UCSD-AML1 (cell line): Measurements from ENCODE around the gene AP3D1.

ENCODE experiments used
- DNase-seq: peaks from one replicate; lab custom pipeline; 2025; ENCODE audit not compliant: unreplicated experiment; lab: John Stamatoyannopoulos, UW

The AP3D1 gene

DNA sequence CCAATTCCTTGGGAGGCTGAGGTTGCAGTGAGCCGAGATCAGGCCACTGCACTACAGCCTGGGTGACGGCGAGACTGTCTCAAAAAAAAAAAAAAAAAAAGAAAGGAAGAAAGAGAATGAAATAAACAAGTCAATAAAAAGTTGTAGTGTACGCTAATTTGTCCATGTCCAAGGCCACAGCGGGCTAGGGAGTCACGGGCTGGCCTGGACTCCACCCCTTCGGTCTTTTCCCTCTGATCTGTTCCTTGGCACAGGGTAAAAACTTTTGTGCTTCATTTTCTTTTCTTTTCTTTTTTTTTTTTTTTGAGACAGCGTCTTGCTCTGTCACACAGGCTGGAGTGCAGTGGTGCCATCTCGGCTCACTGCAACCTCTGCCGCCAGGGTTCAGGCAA is 80.9 kb downstream of the AP3D1 start:
- DNase-seq: no peak

GRCh38 chr19:2064788-2065524 is 86.4 kb downstream of the AP3D1 start:
- DNase-seq: no peak

- DNase-seq: no peak
These were observed 87.0 kb downstream of the AP3D1 start for GRCh38 chr19:2064395-2064787.

GRCh38 chr19:2063824-2064223 is 87.5 kb downstream of the AP3D1 start:
- DNase-seq: no peak

DNA sequence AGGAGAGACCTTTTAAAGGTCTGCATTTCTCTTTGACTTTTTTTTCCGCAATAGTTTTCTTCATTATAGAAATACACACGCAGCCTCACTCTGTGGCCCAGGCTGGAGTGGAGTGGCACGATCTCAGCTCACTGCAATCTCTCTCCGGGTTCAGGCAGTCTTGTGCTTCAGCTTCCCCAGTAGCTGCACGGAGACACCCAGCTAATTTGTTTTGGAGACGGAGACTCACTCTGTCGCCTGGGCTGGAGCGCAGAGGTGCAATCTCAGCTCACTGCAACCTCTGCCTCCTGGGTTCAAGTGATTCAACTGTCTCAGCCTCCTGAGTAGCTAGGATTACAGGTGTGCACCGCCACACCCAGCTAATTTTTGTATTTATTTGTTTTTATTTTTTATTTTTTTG is 88.6 kb downstream of the AP3D1 start:
- DNase-seq: no peak

DNA sequence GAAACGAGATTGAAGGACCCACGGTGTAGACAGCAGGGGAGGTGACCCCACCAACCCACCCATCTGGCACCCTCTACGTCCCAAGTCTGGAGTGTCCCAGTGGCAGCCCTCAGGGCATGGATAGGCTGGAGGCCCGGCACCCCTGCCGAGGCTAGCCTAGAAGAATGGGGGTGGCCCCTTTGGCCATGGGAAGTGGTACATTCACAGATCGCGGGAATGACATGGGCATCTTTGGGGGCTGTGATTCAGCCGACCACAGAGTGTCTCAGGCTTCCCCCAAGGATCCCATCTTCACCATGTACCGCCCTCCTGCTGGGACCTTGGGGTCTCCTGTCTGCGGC is 89.0 kb downstream of the AP3D1 start:
- DNase-seq: no peak

GRCh38 chr19:2061495-2062388 is 89.6 kb downstream of the AP3D1 start:
- peak; percentile 99 for DNase-seq

- no peak for DNase-seq
These were observed 90.4 kb downstream of the AP3D1 start for GRCh38 chr19:2060884-2061494.

- DNase-seq: peak; percentile 40
These were observed 91.8 kb downstream of the AP3D1 start for GRCh38 chr19:2059422-2060201.

DNA sequence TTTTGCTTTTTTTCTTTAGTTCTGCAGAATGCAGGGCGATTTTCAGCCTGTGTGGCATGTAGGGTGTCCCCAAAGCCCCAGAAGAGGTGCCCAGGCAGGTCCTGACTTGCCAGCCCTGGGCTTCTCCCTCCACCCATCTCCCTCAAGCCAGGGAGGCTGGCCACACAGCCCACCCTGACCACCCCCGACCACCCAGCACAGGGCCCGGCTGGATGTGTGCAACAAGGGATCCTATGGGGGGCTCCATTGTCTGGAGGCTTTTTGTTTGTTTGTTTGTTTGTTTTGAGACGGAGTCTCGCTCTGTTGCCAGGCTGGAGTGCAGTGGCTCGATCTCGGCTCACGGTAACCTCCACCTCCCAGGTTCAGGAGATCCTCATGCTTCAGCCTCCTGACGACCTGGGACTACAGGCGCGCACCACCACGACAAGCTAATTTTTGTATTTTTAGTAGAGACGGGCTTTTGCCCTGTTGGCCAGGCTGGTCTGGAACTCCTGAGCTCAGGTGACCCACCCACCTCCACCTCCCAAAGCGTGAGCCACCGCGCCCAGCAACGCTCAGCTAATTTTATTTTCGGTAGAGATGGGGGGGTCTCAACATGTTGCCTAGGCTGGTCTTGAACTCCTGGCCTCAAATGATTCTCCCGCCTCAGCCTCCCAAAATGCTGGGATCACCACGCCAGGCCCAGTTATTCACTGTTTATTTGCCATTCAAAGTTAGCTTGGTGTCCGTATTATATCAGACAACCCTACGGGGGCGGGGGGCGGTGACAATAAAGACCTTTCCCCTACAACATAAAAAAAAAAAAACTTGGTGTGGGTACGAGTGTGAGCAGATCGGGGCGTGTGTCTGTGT is 92.6 kb downstream of the AP3D1 start:
- no peak for DNase-seq

DNA sequence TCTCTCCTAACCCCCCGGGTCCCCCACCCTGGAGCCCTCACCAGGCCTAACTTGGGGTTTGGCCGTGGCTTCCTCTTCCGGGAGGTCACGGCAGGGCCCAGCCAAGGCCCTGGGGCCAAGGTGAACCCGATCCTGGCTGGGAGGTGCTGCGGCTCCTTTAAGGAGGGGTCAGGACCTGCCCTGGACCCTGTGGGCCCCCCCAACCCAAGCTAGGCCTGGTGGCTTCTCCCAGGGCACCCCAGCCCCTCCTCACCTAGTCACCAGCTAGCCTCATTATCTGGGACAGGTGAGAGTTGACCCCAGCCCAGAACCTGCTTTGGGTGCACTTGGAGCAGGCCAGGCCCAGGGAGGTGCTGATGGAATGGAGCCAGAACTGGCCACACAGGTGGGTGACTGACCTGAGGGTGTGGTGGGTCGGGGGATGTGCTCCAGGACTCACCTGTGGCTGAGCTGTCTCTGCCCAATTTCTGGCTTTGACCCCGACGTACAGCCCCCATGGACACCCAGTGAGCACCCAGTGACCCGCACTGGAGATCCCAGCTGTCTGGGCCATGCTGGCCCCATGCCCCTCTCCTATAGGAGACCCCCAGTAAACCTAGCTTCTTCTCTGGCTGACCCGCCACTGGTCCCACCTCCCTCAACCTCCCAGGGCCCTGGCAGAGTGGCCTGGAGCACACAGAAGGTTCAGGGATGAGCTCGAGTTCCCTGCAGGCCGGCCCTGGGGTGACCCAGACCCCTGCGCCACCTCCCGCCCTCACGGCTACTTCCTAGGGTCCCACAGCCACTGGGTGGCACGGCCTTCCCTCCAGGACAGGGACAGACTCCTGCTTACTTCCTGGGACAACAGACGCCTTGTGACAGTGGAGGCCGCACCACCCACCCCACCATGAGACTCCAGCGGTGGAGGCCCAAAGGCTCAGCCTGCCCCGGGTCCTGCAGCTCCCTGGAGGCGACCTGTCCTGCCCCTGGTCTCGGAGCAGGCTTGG is 93.6 kb downstream of the AP3D1 start:
- DNase-seq: no peak

DNA sequence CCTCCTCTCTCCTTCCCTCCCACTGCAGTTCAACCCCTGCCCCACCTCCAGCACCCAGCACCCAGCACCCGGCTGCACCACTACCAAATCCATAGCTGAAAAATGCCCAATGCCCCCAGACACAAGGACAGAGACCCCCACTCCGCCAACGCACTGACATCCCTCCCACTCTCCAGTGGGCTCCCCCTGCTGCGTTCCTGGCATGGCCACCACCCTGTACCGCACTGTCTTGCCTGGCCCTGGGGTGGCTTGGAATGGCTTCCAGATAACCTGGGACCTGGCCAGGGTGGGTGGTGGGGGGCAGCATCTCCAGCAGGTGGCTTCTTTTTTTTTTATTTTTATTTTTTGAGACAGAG is 94.6 kb downstream of the AP3D1 start:
- no peak for DNase-seq

DNA sequence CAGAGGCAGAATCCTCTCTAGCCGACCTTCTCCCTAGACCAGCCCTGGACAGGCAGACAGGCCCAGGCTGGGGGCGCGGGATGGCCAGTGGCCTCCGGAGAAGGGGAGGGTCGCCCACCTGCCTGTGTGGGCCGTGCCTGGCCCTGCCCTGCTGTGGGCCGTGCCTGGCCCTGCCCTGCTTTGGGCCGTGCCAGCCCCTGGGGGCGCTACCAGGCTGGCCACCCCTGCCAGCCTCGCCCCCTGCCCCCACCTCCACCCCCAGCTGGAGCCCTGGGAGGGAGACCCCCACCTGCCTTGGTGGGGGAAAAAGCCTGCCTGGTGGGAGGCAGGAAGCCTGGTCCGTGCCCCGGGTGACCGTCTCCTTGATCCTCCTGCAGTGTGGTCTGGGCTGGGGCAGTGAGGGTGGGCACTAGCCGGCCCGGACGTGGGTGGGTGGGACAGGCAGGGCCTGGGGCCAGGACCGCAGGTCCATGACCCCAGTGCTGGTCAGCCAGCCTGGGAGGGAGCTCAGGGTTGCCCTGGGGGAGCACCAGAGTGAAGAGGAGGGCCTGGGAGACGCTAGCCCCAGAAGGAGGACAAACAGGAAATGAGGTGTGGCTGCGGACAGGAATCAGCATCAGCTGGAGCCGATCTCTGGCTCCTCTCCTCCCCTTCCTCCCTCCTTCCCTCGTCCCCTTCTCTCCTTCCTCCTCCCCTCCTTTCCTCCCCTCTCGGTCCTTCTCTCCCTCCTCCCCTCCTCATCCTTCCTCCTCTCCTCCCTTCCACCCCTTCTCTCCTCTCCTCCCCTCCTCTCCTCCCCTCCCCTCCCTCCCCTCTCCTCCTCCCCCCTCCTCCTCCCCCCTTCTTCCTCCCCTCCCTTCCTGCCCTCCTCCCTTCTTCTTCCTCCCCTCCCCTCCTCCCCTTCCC is 95.2 kb downstream of the AP3D1 start:
- DNase-seq: peak; percentile 32

DNA sequence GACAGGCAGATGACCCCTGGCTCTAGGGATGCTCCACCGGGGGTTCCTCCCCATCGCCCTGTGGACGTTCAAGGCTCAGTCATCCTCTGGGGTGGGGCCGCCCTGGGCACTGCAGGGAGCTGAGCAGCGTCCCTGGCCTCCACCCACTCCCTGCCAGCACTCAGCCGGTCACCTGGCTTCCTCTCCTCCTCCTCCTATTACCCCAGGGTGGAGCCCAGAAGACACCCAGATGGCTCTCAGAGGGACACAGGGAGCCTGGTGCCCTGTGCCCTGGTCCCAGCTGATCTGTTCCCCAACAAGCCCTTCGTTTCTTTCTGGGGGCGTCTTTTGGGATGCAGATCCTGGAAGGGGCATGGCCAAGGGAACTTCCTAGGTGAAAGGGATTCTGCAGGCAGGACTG is 96.6 kb downstream of the AP3D1 start:
- no peak for DNase-seq

- DNase-seq: no peak
These were observed 97.6 kb downstream of the AP3D1 start for GRCh38 chr19:2053601-2054389.

- DNase-seq: peak; percentile 30
These were observed 99.3 kb downstream of the AP3D1 start for GRCh38 chr19:2051773-2052704.
